HFFc6 (cell line): Measurements from ENCODE around the gene GSTK1. TPM values are rescaled to one million over a fixed set of nuclear protein-coding genes. Genes with fewer than 3 reads are reported as not detected.

Source experiments
- DNase-seq: peaks from one replicate; pipeline ENCODE4 v3.0.0-alpha.2; 2018
- H3K27ac Mint-ChIP-seq: 2 replicates; pipeline ENCODE4 v1.8.0; 2020; ENCODE audit warnings: mild to moderate bottlenecking, mixed read lengths
- H3K27me3 Mint-ChIP-seq: 2 replicates; pipeline ENCODE4 v1.8.0; 2021; ENCODE audit warnings: mild to moderate bottlenecking, moderate library complexity, mixed read lengths; ENCODE audit not compliant: insufficient read depth
- H3K36me3 Mint-ChIP-seq: 2 replicates; pipeline ENCODE4 v1.8.0; 2021; ENCODE audit warnings: low read depth, mixed read lengths
- H3K4me1 Mint-ChIP-seq: 2 replicates; pipeline ENCODE4 v1.8.0; 2020; ENCODE audit warnings: low read depth, mixed read lengths
- H3K4me3 Mint-ChIP-seq: 2 replicates; pipeline ENCODE4 v1.8.0; 2020; ENCODE audit warnings: mild to moderate bottlenecking, moderate library complexity, mixed read lengths
- H3K9me3 Mint-ChIP-seq: 2 replicates; pipeline ENCODE4 v1.8.0; 2020; ENCODE audit warnings: mild to moderate bottlenecking, mixed read lengths
- CTCF ChIP-seq: fragments of 200-600 bp; sonication (generic); IDR thresholded peaks from 2 replicates; pipeline ENCODE4 v1.5.0; 2021; ENCODE audit warnings: antibody characterized with exemption, mild to moderate bottlenecking
- total RNA-seq, 6 experiments: library from RNA; stranded (reverse); fragmentation: NEBNext Ultra II Directional; extraction: Animal tissue kit (Norgen Biotek cat#: 25700); gene quantifications; 2 replicates in 1 of 6; 3 replicates in 5 of 6; pipeline ENCODE4 v1.2.3, GENCODE V29; 2021

GSTK1 gene
- total RNA-seq, 6 experiments from 2014 or later, result 85.6 to 102 (median 89.4) TPM

- Mint-ChIP-seq H3K4me3 (no peak overlapping the region), H3K27ac (no peak overlapping the region), H3K27me3 (peaks cover 10% of the 10 kb centered on the region), H3K9me3 (no peaks in the 10 kb centered on the region), H3K36me3 (no peaks in the 10 kb centered on the region), H3K4me1 (no peaks in the 10 kb centered on the region)
- no peak for DNase-seq
- no peak for TF ChIP-seq CTCF
These were observed 35.4 kb upstream of the GSTK1 start for GRCh38 chr7:143227806-143228205.

- Mint-ChIP-seq H3K27ac (no peak overlapping the region), H3K27me3 (peaks cover 11% of the 10 kb centered on the region; the same call in 1 of the 2 replicates), H3K36me3 (no peaks in the 10 kb centered on the region), H3K4me1 (no peaks in the 10 kb centered on the region), H3K4me3 (no peak overlapping the region), H3K9me3 (no peaks in the 10 kb centered on the region)
- DNase-seq, result no peak
- no peak for TF ChIP-seq CTCF
These were observed 34.0 kb upstream of the GSTK1 start for GRCh38 chr7:143229054-143229790.

GRCh38 chr7:143230602-143231457 is 32.4 kb upstream of the GSTK1 start:
- Mint-ChIP-seq H3K27me3 (peaks cover 9% of the 10 kb centered on the region; the same call in 1 of the 2 replicates), H3K9me3 (no peaks in the 10 kb centered on the region; the same call in 1 of the 2 replicates), H3K36me3 (no peaks in the 10 kb centered on the region; the same call in 1 of the 2 replicates), H3K4me1 (no peaks in the 10 kb centered on the region), H3K4me3 (no peak overlapping the region), H3K27ac (no peak overlapping the region)
- DNase-seq, result no peak
- TF ChIP-seq CTCF, result no peak

GRCh38 chr7:143233816-143234532 is 29.3 kb upstream of the GSTK1 start:
- H3K4me1 Mint-ChIP-seq, result peaks cover 4% of the 10 kb centered on the region
- no peak overlapping the region for H3K27ac Mint-ChIP-seq
- peaks cover 13% of the 10 kb centered on the region for H3K9me3 Mint-ChIP-seq
- no peak overlapping the region for H3K4me3 Mint-ChIP-seq
- peaks cover 13% of the 10 kb centered on the region for H3K36me3 Mint-ChIP-seq
- H3K27me3 Mint-ChIP-seq, result peaks cover 6% of the 10 kb centered on the region; the same call in 1 of the 2 replicates
- no peak for DNase-seq
- TF ChIP-seq CTCF, result no peak

GRCh38 chr7:143234533-143234875 is 28.7 kb upstream of the GSTK1 start:
- Mint-ChIP-seq H3K27ac (no peak overlapping the region), H3K36me3 (peaks cover 13% of the 10 kb centered on the region), H3K4me1 (peaks cover 7% of the 10 kb centered on the region), H3K27me3 (peaks cover 6% of the 10 kb centered on the region; the same call in 1 of the 2 replicates), H3K4me3 (no peak overlapping the region), H3K9me3 (peaks cover 13% of the 10 kb centered on the region)
- DNase-seq, result no peak
- TF ChIP-seq CTCF, result no peak
